Upper lobe of left lung (tissue), 6 donors: ENCODE measurements around the gene IL1RAPL2. TPM values are rescaled to one million over a fixed set of nuclear protein-coding genes. Genes with fewer than 3 reads are reported as not detected.

Experiments
- ATAC-seq, 2 donors: fragments of 200-7000 bp; cut with Tn5 transposase; one replicate each; pipeline ENCODE4 v1.9.1; 2022; ENCODE audit warnings: mild to moderate bottlenecking in 2 of 2, moderate library complexity in 2 of 2; ENCODE audit not compliant: low FRiP score in 2 of 2
- DNase-seq, 2 donors: peaks; one replicate each; pipeline ENCODE4 v3.0.0-alpha.2; 2019 to 2020
- H3K27ac ChIP-seq, 4 donors: fragments of 200-600 bp; sonication (generic); one replicate each; pipeline ENCODE4 v1.5.1; 2016 to 2019
- H3K27me3 ChIP-seq, 4 donors: fragments of 200-600 bp; sonication (generic); one replicate each; pipeline ENCODE4 v1.5.1; 2017 to 2019
- H3K36me3 ChIP-seq, 4 donors: fragments of 200-600 bp; sonication (generic); one replicate each; pipeline ENCODE4 v1.5.1; 2016 to 2019
- H3K4me1 ChIP-seq, 4 donors: fragments of 200-600 bp; sonication (generic); one replicate each; pipeline ENCODE4 v1.5.1; 2018 to 2019
- H3K4me3 ChIP-seq, 4 donors: fragments of 200-600 bp; sonication (generic); one replicate each; pipeline ENCODE4 v1.5.1; 2017 to 2019; ENCODE audit warnings: mild to moderate bottlenecking in 2 of 4, moderate library complexity in 1 of 4
- H3K9me3 ChIP-seq, 4 donors: fragments of 200-600 bp; sonication (generic); one replicate each; pipeline ENCODE4 v1.5.1; 2018 to 2019
- CTCF ChIP-seq, 6 experiments: fragments of 450-650 bp in 4 of 6; fragments of 200-600 bp in 2 of 6; sonication (generic) in 2 of 6; IDR thresholded peaks; one replicate each; pipeline ENCODE4 v1.5.1; 2016 to 2019; ENCODE audit warnings: antibody characterized with exemption in 6 of 6
- EP300 ChIP-seq, 4 donors: sonication (generic); formaldehyde crosslinking; IDR thresholded peaks; one replicate each; pipeline ENCODE4 v1.5.1; 2017; ENCODE audit warnings: antibody characterized with exemption in 4 of 4, control low read depth in 2 of 4
- POLR2A ChIP-seq, 4 donors: fragments of 450-650 bp; IDR thresholded peaks; one replicate each; pipeline ENCODE4 v1.5.1; 2016 to 2017; ENCODE audit warnings: antibody characterized with exemption in 4 of 4, mild to moderate bottlenecking in 2 of 4
- POLR2AphosphoS5 ChIP-seq, 2 donors: sonication (generic); formaldehyde crosslinking; IDR thresholded peaks; one replicate each; pipeline ENCODE4 v1.5.1; 2017; ENCODE audit warnings: antibody characterized with exemption in 2 of 2
- WGBS, 2 donors: methylation state at CpG; one replicate each; pipeline ENCODE4 v1.1.5; 2017 to 2018; 5-methylcytosine and 5-hydroxymethylcytosine counted together
- total RNA-seq, 6 donors: library from RNA; depleted of rRNA in 4 of 6; stranded (reverse); fragments of >200 nt in 4 of 6; gene quantifications; one replicate each; pipeline versions ENCODE4 v1.1.0 to v1.2.1, GENCODE V29; 2016 to 2021
- donor health status: DM: no; HTN: no; CAD: no; lungs with moderate emphysema.
- donor health status: DM: no; HTN: yes; CAD: no; lungs with severe emphysema.

IL1RAPL2 gene
- total RNA-seq, 6 donors from 2014 or later = not detected

GRCh38 chrX:105266456-105266855, 700.5 kb downstream of the IL1RAPL2 start:
- WGBS, 2 donors = 76 to 90% methylated on average over 1 of the region's 1 CpG
- no peak overlapping the region for H3K27ac ChIP-seq
- no peaks in the 10 kb centered on the region for H3K36me3 ChIP-seq
- TF ChIP-seq POLR2A (IDR thresholded peaks at IDR 0.05) (no peak), CTCF (IDR thresholded peaks at IDR 0.05) (no peak), EP300 (IDR thresholded peaks at IDR 0.05) (no peak), POLR2AphosphoS5 (IDR thresholded peaks at IDR 0.05) (no peak)
- ATAC-seq (no peak), DNase-seq (no peak)
- H3K27me3 ChIP-seq = no peaks in the 10 kb centered on the region
- H3K4me3 ChIP-seq = no peak overlapping the region
- no peaks in the 10 kb centered on the region for H3K4me1 ChIP-seq
- no peaks in the 10 kb centered on the region for H3K9me3 ChIP-seq

- Histone ChIP-seq H3K4me1 (no peaks in the 10 kb centered on the region), H3K27me3 (no peaks in the 10 kb centered on the region), H3K9me3 (no peaks in the 10 kb centered on the region), H3K36me3 (no peaks in the 10 kb centered on the region), H3K4me3 (no peak overlapping the region), H3K27ac (no peak overlapping the region)
- TF ChIP-seq CTCF (IDR thresholded peaks at IDR 0.05) (no peak), POLR2AphosphoS5 (IDR thresholded peaks at IDR 0.05) (no peak), POLR2A (IDR thresholded peaks at IDR 0.05) (no peak), EP300 (IDR thresholded peaks at IDR 0.05) (no peak)
- no peak for ATAC-seq
- no peak for DNase-seq
- 71 to 82% methylated on average over 2 of the region's 2 CpGs for WGBS, 2 donors
These were observed 701.2 kb downstream of the IL1RAPL2 start for GRCh38 chrX:105267167-105267566.

- ATAC-seq = no peak
- no peaks in the 10 kb centered on the region for H3K36me3 ChIP-seq
- H3K27me3 ChIP-seq = no peaks in the 10 kb centered on the region
- no peak for TF ChIP-seq POLR2A (IDR thresholded peaks at IDR 0.05)
- no peak for TF ChIP-seq CTCF (IDR thresholded peaks at IDR 0.05)
- TF ChIP-seq POLR2AphosphoS5 (IDR thresholded peaks at IDR 0.05) = no peak
- TF ChIP-seq EP300 (IDR thresholded peaks at IDR 0.05) = no peak
- no peaks in the 10 kb centered on the region for H3K4me1 ChIP-seq
- DNase-seq = no peak
- no peak overlapping the region for H3K4me3 ChIP-seq
- H3K27ac ChIP-seq = no peak overlapping the region
- WGBS, 2 donors = 90 to 94% methylated on average over 2 of the region's 2 CpGs
- no peaks in the 10 kb centered on the region for H3K9me3 ChIP-seq
These were observed 703.4 kb downstream of the IL1RAPL2 start for GRCh38 chrX:105269386-105269785.

GRCh38 chrX:105273326-105273725, 707.3 kb downstream of the IL1RAPL2 start:
- Histone ChIP-seq H3K4me1 (no peaks in the 10 kb centered on the region), H3K27me3 (no peaks in the 10 kb centered on the region), H3K9me3 (no peaks in the 10 kb centered on the region), H3K36me3 (no peaks in the 10 kb centered on the region), H3K27ac (no peak overlapping the region), H3K4me3 (no peak overlapping the region)
- ATAC-seq (no peak), DNase-seq (no peak)
- 72 to 79% methylated on average over 1 of the region's 1 CpG for WGBS, 2 donors
- TF ChIP-seq CTCF (IDR thresholded peaks at IDR 0.05) (no peak), POLR2AphosphoS5 (IDR thresholded peaks at IDR 0.05) (no peak), POLR2A (IDR thresholded peaks at IDR 0.05) (no peak), EP300 (IDR thresholded peaks at IDR 0.05) (no peak)

GRCh38 chrX:105274091-105274490, 708.1 kb downstream of the IL1RAPL2 start:
- no peaks in the 10 kb centered on the region for H3K36me3 ChIP-seq
- H3K4me3 ChIP-seq = no peak overlapping the region
- no peak for DNase-seq
- H3K4me1 ChIP-seq = no peaks in the 10 kb centered on the region
- H3K27me3 ChIP-seq = no peaks in the 10 kb centered on the region
- ATAC-seq = no peak
- no peaks in the 10 kb centered on the region for H3K9me3 ChIP-seq
- no peak overlapping the region for H3K27ac ChIP-seq
- WGBS, 2 donors = 68 to 84% methylated on average over 2 of the region's 2 CpGs
- TF ChIP-seq POLR2AphosphoS5 (IDR thresholded peaks at IDR 0.05) (no peak), CTCF (IDR thresholded peaks at IDR 0.05) (no peak), EP300 (IDR thresholded peaks at IDR 0.05) (no peak)
